ENCODE measurements around the gene OVAAL. TPM values are rescaled to one million over a fixed set of nuclear protein-coding genes. Genes with fewer than 3 reads are reported as not detected.

OVAAL gene
- polyA plus RNA-seq, 3 donors: not detected

GRCh38 chr1:180614730-180615129, 56.0 kb downstream of the OVAAL start:
- Mint-ChIP-seq H3K4me1 (peaks cover 18% of the 10 kb centered on the region), H3K27ac (no peak overlapping the region), H3K9me3 (no peaks in the 10 kb centered on the region), H3K27me3 (ENCODE audit: low read depth in 3 of 3) (no peaks in the 10 kb centered on the region), H3K4me3 (no peak overlapping the region), H3K36me3 (peaks cover 0 to 2% of the 10 kb centered on the region in 2 donors)
- Histone ChIP-seq H3K4me1 (ENCODE audit: control insufficient read depth in 1 of 2, insufficient read depth in 2 of 2, low read length in 2 of 2) (peaks cover 14 to 16% of the 10 kb centered on the region in 2 donors), H3K4me2 (replicated peaks; ENCODE audit: extremely low read depth, low read length, poor library complexity, severe bottlenecking) (no peak overlapping the region), H3K9ac (ENCODE audit: insufficient read depth, low read length, poor library complexity, severe bottlenecking) (no peak overlapping the region), H3K9me3 (replicated peaks in 1 of 2; ENCODE audit: control insufficient read depth in 1 of 2, insufficient read depth in 1 of 2, low read length in 2 of 2) (no peaks in the 10 kb centered on the region), H3K79me2 (ENCODE audit: insufficient read depth, low read length) (no peaks in the 10 kb centered on the region), H4K20me1 (ENCODE audit: insufficient read depth, low read length) (no peaks in the 10 kb centered on the region), H3K36me3 (replicated peaks in 1 of 2; ENCODE audit: control insufficient read depth in 1 of 2, insufficient read depth in 2 of 2, low read length in 2 of 2) (no peaks in the 10 kb centered on the region), H3K27me3 (ENCODE audit: control insufficient read depth in 2 of 2, insufficient read depth in 2 of 2, low read length in 2 of 2) (no peaks in the 10 kb centered on the region), H2AFZ (ENCODE audit: insufficient read depth, low read depth, low read length, poor library complexity, severe bottlenecking) (no peak overlapping the region), H3K27ac (ENCODE audit: low read depth in 1 of 2, low read length in 2 of 2) (no peak overlapping the region), H3K4me3 (replicated peaks in 1 of 3; ENCODE audit: low read depth in 2 of 3, low read length in 3 of 3) (no peak overlapping the region)
- no peak for DNase-seq
- WGBS (ENCODE audit: insufficient coverage): 100% methylated on average over 1 of the region's 5 CpGs
- intact Hi-C loops (cut with micrococcal nuclease): no loop called here
- no peak for TF ChIP-seq CTCF (IDR thresholded peaks at IDR 0.05)

- WGBS (ENCODE audit: insufficient coverage): 100% methylated on average over 3 of the region's 8 CpGs
- no peaks in the 10 kb centered on the region for H3K79me2 ChIP-seq (ENCODE audit: insufficient read depth, low read length)
- no peaks in the 10 kb centered on the region for H3K36me3 ChIP-seq (replicated peaks in 1 of 2; ENCODE audit: control insufficient read depth in 1 of 2, insufficient read depth in 2 of 2, low read length in 2 of 2)
- no peak overlapping the region for H2AFZ ChIP-seq (ENCODE audit: insufficient read depth, low read depth, low read length, poor library complexity, severe bottlenecking)
- H3K27ac Mint-ChIP-seq: no peak overlapping the region
- no peak overlapping the region for H3K4me2 ChIP-seq (replicated peaks; ENCODE audit: extremely low read depth, low read length, poor library complexity, severe bottlenecking)
- H3K4me1 Mint-ChIP-seq: peaks cover 13% of the 10 kb centered on the region
- H3K4me3 ChIP-seq (replicated peaks in 1 of 3; ENCODE audit: low read depth in 2 of 3, low read length in 3 of 3): no peak overlapping the region
- intact Hi-C loops (cut with micrococcal nuclease): no loop called here
- H3K27ac ChIP-seq (ENCODE audit: low read depth in 1 of 2, low read length in 2 of 2): no peak overlapping the region
- no peaks in the 10 kb centered on the region for H4K20me1 ChIP-seq (ENCODE audit: insufficient read depth, low read length)
- H3K9me3 ChIP-seq (replicated peaks in 1 of 2; ENCODE audit: control insufficient read depth in 1 of 2, insufficient read depth in 1 of 2, low read length in 2 of 2): no peaks in the 10 kb centered on the region
- TF ChIP-seq CTCF (IDR thresholded peaks at IDR 0.05): no peak
- H3K4me3 Mint-ChIP-seq: no peak overlapping the region
- no peaks in the 10 kb centered on the region for H3K9me3 Mint-ChIP-seq
- no peaks in the 10 kb centered on the region for H3K27me3 Mint-ChIP-seq (ENCODE audit: low read depth in 3 of 3)
- H3K9ac ChIP-seq (ENCODE audit: insufficient read depth, low read length, poor library complexity, severe bottlenecking): no peak overlapping the region
- peaks cover 0 to 2% of the 10 kb centered on the region in 2 donors for H3K36me3 Mint-ChIP-seq
- H3K27me3 ChIP-seq (ENCODE audit: control insufficient read depth in 2 of 2, insufficient read depth in 2 of 2, low read length in 2 of 2): no peaks in the 10 kb centered on the region
- no peak for DNase-seq
- H3K4me1 ChIP-seq (ENCODE audit: control insufficient read depth in 1 of 2, insufficient read depth in 2 of 2, low read length in 2 of 2): peaks cover 12 to 16% of the 10 kb centered on the region in 2 donors
Measured at GRCh38 chr1:180615493-180616290, 56.9 kb downstream of the OVAAL start.

Small RNAs within 50 kb of the gene (small RNA-seq; reads per million reads assigned to genes)
- gene RF00019 (ENCODE audit: insufficient read length, low read depth): not detected

Other genes starting within 250 kb of the OVAAL start
- gene ACBD6, start 56.4 kb upstream of the OVAAL start, polyA plus RNA-seq: 10 to 100 TPM; 19.3 to 35.3 (median 19.7) TPM
- gene XPR1, start 73.1 kb downstream of the OVAAL start, polyA plus RNA-seq: 10 to 100 TPM in 1 of 3 donors, 1 to 10 TPM in 2; 4.7 to 12.5 (median 8.7) TPM

Measured in CD14-positive monocyte (primary cell).